GM12801 (cell line): ENCODE measurements around the gene OR7C1.

ENCODE experiments used
- TF ChIP-seq, protein P1 (sequence below): IDR thresholded peaks from one replicate; pipeline ENCODE4 v1.5.1; 2011; ENCODE audit warnings: control low read depth; ENCODE audit not compliant: insufficient read length; ENCODE audit errors: extremely low read depth

Gene OR7C1

DNA sequence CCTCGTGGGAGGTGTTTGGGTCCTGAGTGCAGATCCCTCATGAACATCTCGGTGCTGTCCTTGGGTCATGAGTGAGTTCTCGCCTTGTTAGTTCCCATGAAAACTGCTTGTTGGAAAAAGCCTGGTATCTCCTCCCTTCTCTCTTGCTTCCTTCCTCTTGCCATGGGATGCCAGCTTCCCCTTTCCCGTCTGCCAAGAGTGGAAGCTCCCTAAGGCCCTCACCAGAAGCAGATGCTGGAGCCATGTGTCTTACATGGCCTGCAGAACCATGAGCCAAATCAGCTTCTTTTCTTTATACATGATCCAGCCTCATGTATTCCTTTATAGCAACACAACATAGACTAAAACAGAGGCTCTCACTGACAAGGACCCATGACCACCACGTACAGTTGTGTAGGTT, 64.8 kb downstream of the OR7C1 start:
- TF ChIP-seq, protein P1, sequence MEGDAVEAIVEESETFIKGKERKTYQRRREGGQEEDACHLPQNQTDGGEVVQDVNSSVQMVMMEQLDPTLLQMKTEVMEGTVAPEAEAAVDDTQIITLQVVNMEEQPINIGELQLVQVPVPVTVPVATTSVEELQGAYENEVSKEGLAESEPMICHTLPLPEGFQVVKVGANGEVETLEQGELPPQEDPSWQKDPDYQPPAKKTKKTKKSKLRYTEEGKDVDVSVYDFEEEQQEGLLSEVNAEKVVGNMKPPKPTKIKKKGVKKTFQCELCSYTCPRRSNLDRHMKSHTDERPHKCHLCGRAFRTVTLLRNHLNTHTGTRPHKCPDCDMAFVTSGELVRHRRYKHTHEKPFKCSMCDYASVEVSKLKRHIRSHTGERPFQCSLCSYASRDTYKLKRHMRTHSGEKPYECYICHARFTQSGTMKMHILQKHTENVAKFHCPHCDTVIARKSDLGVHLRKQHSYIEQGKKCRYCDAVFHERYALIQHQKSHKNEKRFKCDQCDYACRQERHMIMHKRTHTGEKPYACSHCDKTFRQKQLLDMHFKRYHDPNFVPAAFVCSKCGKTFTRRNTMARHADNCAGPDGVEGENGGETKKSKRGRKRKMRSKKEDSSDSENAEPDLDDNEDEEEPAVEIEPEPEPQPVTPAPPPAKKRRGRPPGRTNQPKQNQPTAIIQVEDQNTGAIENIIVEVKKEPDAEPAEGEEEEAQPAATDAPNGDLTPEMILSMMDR: no peak

DNA sequence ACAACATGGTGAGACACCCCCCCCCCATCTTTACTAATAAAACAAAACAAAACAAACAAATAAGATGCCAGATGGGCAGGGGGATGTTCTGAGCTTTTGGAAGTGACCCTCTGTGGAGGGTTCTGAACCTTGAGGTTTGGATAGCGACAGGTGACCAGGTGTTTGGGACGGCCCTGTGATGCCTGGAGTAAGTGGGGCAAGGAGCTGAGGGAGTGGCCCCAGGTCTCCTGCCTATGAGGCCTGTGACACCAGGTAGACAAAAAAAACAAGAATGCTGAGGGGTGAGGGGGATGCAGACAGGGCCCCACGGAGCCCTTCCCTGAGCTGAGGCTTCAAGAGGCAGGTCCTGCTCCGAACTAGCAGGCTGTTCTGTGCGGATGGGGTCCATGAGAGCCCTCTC, 65.8 kb downstream of the OR7C1 start:
- TF ChIP-seq, protein P1: no peak

DNA sequence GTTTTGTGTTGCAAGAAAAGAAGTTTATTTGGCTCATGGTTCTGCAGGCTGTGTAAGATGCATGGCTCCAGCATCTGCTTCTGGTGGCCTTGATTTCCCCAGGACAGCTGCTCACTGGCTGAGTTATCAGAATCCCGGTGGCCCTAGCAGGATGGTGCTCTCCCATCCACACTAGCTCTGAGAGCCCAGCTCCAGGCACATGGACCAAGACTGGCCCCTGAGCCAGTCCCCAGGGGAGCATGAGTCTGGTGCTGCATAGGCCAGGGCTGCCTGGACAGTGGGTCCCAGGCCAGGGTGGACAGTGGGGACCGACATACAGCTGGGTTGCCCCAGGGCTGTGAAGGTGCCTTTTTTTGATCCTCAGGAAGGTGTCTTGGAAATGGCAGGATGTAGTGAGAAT, 67.0 kb downstream of the OR7C1 start:
- TF ChIP-seq, protein P1: no peak

DNA sequence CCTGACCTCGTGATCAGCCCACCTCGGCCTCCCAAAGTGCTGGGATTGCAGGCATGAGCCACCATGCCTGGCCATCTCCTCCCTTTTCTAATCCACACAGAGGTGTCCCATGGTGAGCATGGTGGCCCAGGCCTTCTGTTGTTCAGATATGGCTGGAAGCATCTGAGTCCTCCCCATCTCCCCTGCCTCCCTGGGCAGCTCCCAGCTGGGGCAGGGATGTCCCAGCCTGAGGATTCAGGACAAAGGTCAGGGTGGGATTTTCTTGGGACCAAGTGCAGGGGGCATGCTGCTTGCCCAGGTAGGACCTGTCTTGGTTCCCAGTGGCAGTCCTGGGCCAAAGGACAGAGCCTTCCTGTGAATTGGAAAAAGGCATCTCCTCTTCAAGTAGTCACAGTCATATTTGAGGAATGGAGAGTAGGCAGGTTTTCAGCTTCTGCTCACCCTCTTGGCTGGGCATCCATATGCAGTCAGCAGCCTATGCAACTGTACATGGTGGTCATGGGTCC, 67.5 kb downstream of the OR7C1 start:
- TF ChIP-seq, protein P1: no peak

DNA sequence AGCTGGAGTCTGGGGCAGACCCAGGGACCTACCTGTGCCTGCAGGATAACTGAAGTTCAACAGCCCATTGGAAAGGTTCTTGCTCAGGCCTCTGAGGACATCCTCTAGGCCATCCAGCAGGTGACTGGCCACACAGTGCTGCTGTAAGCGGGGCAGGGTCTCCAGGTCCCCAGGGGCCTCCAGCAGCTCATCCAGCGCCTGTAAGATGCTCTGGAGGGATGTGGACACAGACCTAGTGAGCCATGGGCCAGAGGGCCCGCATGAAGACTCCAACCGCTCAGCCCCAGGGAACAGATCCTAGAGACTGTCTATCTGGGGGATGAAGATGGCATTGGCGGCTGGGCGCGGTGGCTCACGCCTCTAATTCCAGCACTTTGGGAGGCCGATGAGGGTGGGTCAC, 70.6 kb downstream of the OR7C1 start:
- TF ChIP-seq, protein P1: no peak

DNA sequence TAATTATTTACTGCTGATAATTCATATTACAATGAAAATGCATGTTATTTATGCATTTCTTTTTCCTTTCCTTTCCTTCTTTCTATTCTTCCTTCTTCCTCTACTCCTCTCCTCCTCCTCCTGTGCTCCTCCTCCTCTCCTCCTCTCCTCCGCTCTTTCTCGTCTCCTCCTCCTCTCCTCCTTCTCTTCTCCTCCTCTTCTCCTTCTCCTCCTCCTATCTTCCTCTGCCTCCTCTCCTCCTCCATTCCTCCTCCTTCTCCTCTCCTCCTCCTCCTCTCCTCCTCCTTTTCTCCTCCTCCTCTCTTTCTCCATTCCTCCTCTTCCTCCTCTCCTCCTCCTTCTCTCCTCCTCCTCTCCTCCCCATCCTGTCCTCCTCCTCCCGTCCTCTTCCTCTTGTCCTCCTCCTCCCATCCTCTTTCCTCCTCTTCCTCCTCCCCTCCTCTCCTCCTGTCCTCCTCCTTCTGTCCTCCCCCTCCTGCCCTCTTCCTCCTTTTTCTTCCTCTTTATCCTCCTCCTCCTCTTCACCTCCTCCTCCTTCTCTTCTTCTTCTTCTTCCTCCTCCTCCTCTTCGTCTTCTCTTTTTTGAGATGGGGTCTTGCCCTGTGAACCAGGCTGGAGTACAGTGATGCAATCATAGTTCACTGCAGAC, 71.4 kb downstream of the OR7C1 start:
- TF ChIP-seq, protein P1: no peak

DNA sequence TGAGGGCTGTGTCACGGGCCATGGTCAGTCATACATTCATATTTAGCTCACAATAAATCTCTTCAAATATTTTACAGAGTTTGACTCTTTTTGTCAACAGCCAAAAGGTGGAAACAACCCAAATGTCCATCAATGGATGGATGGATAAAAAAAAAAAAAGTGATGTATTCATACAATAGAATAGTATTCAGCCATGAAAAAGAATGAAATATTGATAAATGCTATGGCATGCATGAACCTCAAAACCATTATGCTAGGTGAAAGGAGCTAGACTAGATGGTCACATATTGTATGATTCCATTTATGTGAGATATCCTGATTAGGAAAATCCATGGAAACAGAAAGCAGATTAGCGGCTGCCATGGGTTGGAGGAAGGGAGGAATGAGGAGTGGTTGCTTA, 72.9 kb downstream of the OR7C1 start:
- TF ChIP-seq, protein P1: no peak
